Uterus (tissue), 4 donors: ENCODE data around the gene MESP2. TPM values are rescaled to one million over a fixed set of nuclear protein-coding genes. Genes with fewer than 3 reads are reported as not detected.

Experiments
- DNase-seq, 2 donors: peaks; one replicate each; pipeline ENCODE4 v3.0.0-alpha.2; 2019 to 2020
- H3K27ac ChIP-seq, 2 donors: fragments of 200-600 bp; sonication (generic); 1 replicate in 1 of 2; 2 replicates in 1 of 2; pipeline ENCODE4 v1.5.1; 2016 to 2018
- H3K27me3 ChIP-seq, 2 donors: fragments of 200-600 bp; sonication (generic); one replicate each; pipeline ENCODE4 v1.5.1; 2018 to 2019; ENCODE audit warnings: control low read depth in 1 of 2
- H3K36me3 ChIP-seq, 2 donors: fragments of 200-600 bp; sonication (generic); one replicate each; pipeline ENCODE4 v1.5.1; 2019; ENCODE audit warnings: control low read depth in 1 of 2
- H3K4me1 ChIP-seq, 2 donors: fragments of 200-600 bp; sonication (generic); one replicate each; pipeline ENCODE4 v1.5.1; 2018 to 2019; ENCODE audit warnings: control low read depth in 1 of 2
- H3K4me3 ChIP-seq, 2 donors: fragments of 200-600 bp; sonication (generic); 1 replicate in 1 of 2; 2 replicates in 1 of 2; pipeline ENCODE4 v1.5.1; 2018 to 2019; ENCODE audit warnings: mild to moderate bottlenecking in 1 of 2
- H3K9me3 ChIP-seq, 2 donors: fragments of 200-600 bp; sonication (generic); one replicate each; pipeline ENCODE4 v1.5.1; 2019; ENCODE audit warnings: control low read depth in 1 of 2
- POLR2A ChIP-seq, 2 donors: fragments of 450-650 bp; IDR thresholded peaks; one replicate each; pipeline ENCODE4 v1.6.1; 2016; ENCODE audit warnings: antibody characterized with exemption in 2 of 2, mild to moderate bottlenecking in 1 of 2, moderate library complexity in 1 of 2
- intact Hi-C: fragments of 100-400 bp; cut with DNase I; formaldehyde crosslinking; loops from one replicate; pipeline ENCODE4 v1.15.1; 2023; ENCODE audit warnings: low total_unique reads
- total RNA-seq, 4 donors: library from RNA; depleted of rRNA in 3 of 4; stranded (reverse); fragments of >200 nt in 3 of 4; gene quantifications; one replicate each; pipeline versions ENCODE4 v1.1.0 to v1.2.4, GENCODE V29; 2014 to 2023
- TF ChIP-seq, protein P1 (sequence below), 4 experiments: fragments of 200-600 bp in 2 of 4; fragments of 450-650 bp in 2 of 4; sonication (generic) in 2 of 4; IDR thresholded peaks; one replicate each; pipeline ENCODE4 v1.5.1; 2016 to 2019; ENCODE audit warnings: antibody characterized with exemption in 4 of 4, mild to moderate bottlenecking in 2 of 4, moderate library complexity in 1 of 4
- donor health status: DM: yes; HTN: yes; CAD: no.

Gene MESP2
- total RNA-seq, 4 donors from 2014 or later: 0.21 TPM; not detected in 3

DNA sequence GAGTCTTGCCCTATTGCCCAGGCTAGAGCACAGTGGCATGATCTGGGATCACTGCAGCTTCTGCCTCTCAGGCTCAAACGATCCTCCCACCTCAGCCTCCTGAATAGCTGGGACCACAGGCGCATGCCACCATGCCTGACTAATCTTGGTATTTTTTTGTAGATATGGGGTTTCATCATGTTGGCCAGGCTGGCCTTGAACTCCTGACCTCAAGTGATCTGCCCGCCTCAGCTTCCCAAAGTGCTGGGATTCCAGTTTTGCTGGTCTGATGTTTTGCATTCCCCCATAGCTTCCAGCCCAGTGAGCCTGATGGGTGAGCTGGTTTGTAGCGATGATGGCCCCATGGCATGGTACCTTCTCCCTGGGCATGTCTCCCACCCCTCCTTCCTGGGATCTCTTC is 20.4 kb upstream of the MESP2 start:
- H3K27ac ChIP-seq: no peak overlapping the region
- intact Hi-C loops: loop anchor here (5.0 kb wide), 1 partner anchor 117 kb away; no protein-coding TSS in a partner anchor

DNA sequence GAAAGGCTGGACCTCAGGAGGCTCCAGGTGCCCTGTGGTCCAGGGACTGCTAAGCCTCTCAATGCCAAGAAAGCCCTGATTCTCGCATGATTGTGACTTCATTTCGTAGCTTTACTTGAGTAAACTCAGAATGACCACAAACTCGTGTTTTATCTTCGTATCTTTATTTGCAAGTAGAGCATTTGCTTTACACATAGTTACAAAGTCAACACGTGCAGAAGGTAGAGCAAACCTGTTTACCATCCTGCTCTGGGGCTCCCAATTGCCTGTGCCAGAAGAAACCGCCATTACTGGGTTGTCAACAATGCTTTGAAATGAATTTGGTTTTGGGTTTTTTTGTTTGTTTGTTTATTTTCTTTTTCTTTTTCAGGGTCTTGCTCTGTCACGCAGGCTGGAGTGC is 19.2 kb upstream of the MESP2 start:
- no peaks in the 10 kb centered on the region for H3K9me3 ChIP-seq
- H3K4me3 ChIP-seq: no peak overlapping the region
- H3K27me3 ChIP-seq: no peaks in the 10 kb centered on the region
- no peaks in the 10 kb centered on the region for H3K36me3 ChIP-seq
- no peak for TF ChIP-seq POLR2A (IDR thresholded peaks at IDR 0.05)
- TF ChIP-seq, protein P1, sequence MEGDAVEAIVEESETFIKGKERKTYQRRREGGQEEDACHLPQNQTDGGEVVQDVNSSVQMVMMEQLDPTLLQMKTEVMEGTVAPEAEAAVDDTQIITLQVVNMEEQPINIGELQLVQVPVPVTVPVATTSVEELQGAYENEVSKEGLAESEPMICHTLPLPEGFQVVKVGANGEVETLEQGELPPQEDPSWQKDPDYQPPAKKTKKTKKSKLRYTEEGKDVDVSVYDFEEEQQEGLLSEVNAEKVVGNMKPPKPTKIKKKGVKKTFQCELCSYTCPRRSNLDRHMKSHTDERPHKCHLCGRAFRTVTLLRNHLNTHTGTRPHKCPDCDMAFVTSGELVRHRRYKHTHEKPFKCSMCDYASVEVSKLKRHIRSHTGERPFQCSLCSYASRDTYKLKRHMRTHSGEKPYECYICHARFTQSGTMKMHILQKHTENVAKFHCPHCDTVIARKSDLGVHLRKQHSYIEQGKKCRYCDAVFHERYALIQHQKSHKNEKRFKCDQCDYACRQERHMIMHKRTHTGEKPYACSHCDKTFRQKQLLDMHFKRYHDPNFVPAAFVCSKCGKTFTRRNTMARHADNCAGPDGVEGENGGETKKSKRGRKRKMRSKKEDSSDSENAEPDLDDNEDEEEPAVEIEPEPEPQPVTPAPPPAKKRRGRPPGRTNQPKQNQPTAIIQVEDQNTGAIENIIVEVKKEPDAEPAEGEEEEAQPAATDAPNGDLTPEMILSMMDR (IDR thresholded peaks at IDR 0.05): no peak
- intact Hi-C loops: loop anchor here (5.0 kb wide), 1 partner anchor 115 kb away; no protein-coding TSS in a partner anchor
- no peaks in the 10 kb centered on the region for H3K4me1 ChIP-seq
- no peak for DNase-seq
- H3K27ac ChIP-seq: no peak overlapping the region

More for the DNA sequence above, 20.4 kb upstream of the MESP2 start:
- H3K9me3 ChIP-seq: no peaks in the 10 kb centered on the region
- no peaks in the 10 kb centered on the region for H3K36me3 ChIP-seq
- no peaks in the 10 kb centered on the region for H3K4me1 ChIP-seq
- no peak for DNase-seq
- no peaks in the 10 kb centered on the region for H3K27me3 ChIP-seq
- no peak overlapping the region for H3K4me3 ChIP-seq
- TF ChIP-seq POLR2A (IDR thresholded peaks at IDR 0.05): no peak
- TF ChIP-seq, protein P1 (IDR thresholded peaks at IDR 0.05): no peak

DNA sequence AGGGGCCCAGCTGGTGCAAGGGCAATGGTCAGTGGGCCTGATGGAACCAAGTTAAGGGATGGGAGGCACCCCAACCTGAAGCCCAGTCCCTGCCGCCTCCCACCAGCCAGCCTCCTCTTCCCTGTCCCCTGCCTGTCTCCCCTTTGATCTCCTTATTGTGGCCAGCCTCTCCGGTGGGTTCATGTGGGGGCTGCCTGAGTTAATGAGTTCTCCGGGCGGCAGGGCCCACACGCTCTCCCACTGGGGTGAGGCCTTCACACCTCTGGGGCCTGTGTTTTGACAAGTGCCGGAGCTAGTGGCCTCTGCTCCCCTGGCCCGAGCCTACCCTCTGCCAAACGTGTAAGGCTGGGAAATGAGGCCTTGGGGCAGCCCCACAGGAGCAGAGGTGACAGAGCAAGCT is 17.8 kb upstream of the MESP2 start:
- Histone ChIP-seq H3K4me1 (no peaks in the 10 kb centered on the region), H3K27ac (no peak overlapping the region), H3K27me3 (no peaks in the 10 kb centered on the region), H3K9me3 (no peaks in the 10 kb centered on the region), H3K4me3 (no peak overlapping the region), H3K36me3 (no peaks in the 10 kb centered on the region)
- TF ChIP-seq, protein P1 (IDR thresholded peaks at IDR 0.05): no peak
- TF ChIP-seq POLR2A (IDR thresholded peaks at IDR 0.05): no peak
- intact Hi-C loops: loop anchor here (5.0 kb wide), 1 partner anchor 114 kb away; no protein-coding TSS in a partner anchor
- no peak for DNase-seq

DNA sequence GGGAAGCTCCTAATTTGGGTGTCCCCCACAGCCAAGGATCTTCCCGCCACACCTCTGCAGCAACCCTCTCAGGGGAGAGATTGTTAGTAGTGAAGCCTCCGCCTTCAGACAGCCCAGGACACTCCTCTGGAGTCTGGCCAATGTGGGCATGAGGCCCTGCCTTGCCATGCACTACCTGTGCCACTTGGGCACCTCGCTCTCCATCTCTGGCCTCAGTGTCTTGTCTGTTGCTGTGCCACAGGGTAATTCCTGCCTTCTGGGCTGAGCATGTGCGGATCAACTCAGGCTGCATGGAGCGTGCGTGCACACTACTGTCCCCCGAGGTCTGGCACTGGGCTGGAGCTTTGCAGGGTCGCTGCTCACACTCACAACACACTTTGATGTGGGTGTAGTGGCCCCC is 17.2 kb upstream of the MESP2 start:
- no peak for TF ChIP-seq POLR2A (IDR thresholded peaks at IDR 0.05)
- TF ChIP-seq, protein P1 (IDR thresholded peaks at IDR 0.05): no peak
- Histone ChIP-seq H3K4me1 (no peaks in the 10 kb centered on the region), H3K36me3 (no peaks in the 10 kb centered on the region), H3K27me3 (no peaks in the 10 kb centered on the region), H3K4me3 (no peak overlapping the region), H3K9me3 (no peaks in the 10 kb centered on the region), H3K27ac (no peak overlapping the region)
- intact Hi-C loops: loop anchor here (5.0 kb wide), 1 partner anchor 113 kb away; no protein-coding TSS in a partner anchor
- DNase-seq: no peak

DNA sequence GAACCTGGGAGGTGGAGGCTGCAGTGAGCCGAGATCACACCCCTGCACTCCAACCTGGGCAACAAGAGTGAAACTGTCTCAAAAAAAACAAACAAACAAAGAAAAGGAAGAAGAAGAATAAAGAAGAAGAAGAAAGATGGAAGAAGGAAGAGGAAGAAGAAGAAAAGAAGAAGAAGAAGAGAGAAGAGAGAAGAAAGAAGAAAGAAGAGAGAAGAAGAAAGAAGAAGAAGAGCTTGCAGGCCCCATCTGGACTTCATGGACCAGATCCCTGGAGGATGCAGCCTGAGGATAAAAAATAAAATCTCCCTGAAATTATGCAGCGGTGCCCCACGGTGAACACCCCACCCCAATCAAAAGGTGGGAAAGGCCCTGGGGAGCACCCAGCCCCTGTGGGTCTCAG is 16.3 kb upstream of the MESP2 start:
- no peaks in the 10 kb centered on the region for H3K36me3 ChIP-seq
- H3K4me3 ChIP-seq: no peak overlapping the region
- H3K27me3 ChIP-seq: no peaks in the 10 kb centered on the region
- no peak for TF ChIP-seq POLR2A (IDR thresholded peaks at IDR 0.05)
- TF ChIP-seq, protein P1 (IDR thresholded peaks at IDR 0.05): no peak
- intact Hi-C loops: loop anchor here (5.0 kb wide), 1 partner anchor 112 kb away; no protein-coding TSS in a partner anchor
- no peak for DNase-seq
- H3K9me3 ChIP-seq: no peaks in the 10 kb centered on the region
- H3K27ac ChIP-seq: no peak overlapping the region
- no peaks in the 10 kb centered on the region for H3K4me1 ChIP-seq
